Measurements from ENCODE around the gene ELF1.
"Not testable (repeated sequence)": the region's sequence is repeated elsewhere in the genome, so short reads cannot be mapped to it uniquely, and the experiment has no call there.

The ELF1 gene

DNA sequence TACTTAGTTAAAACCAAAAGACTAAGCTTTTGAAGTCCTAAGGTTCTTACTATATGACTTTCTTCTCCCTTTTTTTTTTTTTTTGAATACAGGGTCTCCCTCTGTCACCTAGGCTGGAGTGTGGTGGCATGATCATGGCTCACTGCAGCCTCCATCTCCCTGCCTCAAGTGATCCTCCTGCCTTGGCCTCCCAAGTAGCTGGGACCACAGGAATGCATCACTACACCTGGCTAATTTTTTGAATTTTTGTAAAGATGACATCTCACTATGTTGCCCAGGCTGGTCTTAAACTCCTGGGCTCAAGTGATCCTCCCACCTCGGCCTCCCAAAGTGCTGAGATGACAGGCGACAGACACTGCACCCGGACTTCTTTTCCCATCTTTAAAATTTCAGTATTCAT is 89.2 kb downstream of the ELF1 start:
- DNase-seq, result not testable (repeated sequence)

DNA sequence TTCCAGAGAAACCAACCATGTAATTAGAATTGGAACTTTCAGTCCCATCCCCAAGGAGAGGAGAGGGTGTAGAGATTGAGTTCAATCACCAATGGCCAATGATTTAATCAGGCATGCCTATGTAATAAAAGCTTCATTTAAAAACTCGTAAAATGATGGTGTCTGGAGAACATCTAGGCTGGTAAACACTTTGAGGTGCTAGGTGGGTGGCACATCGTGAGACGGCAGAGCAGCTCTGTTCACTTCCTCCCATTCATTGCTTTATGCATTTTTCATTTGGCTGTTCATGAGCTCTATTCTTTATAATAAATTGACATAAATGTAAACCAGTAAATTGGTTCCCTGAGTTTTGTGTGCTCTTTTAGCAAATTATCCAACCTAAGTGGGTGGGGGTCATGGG is 90.1 kb downstream of the ELF1 start:
- no peak for DNase-seq

DNA sequence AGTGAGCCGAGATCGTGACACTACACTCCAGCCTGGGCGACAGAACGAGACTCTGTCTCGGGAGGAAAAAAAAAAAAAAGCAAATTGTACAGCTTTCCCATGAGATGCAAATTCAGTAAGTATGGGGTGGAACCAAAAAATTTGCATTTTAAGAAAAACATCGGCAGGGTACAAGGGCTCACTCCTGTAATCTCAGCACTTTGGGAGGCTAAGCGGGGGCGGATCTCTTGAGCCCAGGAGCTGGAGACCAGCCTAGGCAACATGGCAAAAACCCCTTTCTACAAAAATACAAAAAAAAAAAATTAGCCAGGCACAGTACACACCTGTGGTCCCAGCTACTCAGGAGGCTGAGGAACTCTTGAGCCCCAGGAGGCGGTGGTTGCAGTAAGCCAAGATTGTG is 91.2 kb downstream of the ELF1 start:
- no peak for DNase-seq

DNA sequence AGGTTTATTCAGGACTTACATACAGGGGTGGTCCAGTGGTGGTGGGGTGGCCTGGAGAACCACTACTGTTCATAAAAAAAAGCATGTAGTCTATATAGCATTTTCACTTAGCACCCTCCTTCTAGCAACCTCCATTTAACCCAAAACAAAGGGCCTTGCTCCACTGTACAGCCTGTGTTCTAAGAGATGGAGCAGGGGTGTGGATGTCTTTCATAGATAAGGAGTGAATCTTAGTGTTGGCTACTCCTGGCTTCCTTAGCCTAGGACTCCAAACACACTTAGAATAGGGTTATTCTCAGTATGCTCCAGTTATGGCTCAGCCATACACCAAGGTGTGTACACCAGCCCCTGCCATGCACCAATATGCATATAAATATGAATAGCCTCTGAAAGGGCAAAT is 95.2 kb downstream of the ELF1 start:
- DNase-seq, result no peak

DNA sequence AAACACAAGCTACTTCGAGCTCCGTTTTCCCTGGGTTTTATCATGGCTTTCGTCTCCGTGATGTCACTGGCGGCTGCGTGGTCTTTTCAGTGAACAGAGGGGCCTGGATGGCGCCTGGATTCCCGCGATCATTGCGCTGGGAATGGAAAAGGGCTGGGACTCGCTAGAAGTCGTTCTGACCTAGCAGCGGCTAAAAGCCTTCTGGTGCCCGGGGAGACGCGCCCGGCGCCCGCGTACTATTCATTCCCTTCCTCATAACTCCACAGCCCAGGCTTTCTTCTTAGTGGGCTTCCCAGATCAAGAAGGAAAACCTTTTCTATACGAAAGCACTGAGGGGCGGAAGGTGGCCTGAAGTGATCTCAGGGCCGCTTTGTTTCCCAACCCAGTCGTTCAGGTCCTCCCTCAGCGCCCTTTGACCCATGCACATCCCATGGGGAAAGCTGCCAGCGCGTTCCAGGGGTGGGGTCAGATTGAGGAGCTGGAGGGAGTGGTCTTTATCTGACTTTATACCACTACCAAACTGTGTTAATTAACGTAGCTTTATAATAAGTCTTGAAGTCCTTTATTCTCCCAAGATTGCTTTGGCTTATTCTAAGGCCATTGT is 96.6 kb downstream of the ELF1 start:
- DNase-seq, result no peak

DNA sequence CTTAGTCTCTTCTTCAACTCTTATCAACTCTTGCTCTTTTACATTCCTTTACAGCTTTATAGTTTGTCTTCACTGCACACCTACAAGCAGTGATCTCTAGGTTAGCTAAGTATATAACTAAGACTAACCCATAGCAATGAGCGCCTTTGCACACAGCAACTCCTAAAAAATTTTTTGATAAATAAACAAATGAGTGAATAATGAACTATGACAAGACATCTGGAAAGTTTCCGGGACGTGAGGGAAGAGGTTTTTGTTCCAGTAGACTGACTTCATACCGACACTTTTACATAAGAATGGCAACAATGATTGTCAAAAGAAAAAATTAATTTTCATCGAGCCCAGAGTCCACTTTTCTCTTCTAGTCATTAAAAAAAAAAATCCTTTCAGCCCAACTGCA is 98.3 kb downstream of the ELF1 start:
- no peak for DNase-seq

DNA sequence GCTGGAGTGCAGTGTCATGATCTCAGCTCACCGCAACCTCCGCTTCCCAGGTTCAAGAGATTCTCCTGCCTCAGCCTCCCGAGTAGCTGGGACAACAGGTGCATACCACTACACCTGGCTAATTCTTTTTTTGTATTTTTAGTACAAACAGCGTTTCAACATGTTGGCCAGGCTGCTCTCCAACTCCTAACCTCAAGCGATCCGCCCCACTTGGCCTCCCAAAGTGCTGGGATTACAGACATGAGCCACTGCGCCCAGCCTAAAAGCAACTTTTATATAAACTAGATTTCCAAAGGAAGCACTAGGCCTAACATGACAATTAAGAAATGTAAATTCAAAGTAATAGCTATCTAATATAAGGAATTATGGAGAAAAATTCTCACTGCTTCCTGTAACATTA is 99.2 kb downstream of the ELF1 start:
- DNase-seq, result not testable (repeated sequence)

DNA sequence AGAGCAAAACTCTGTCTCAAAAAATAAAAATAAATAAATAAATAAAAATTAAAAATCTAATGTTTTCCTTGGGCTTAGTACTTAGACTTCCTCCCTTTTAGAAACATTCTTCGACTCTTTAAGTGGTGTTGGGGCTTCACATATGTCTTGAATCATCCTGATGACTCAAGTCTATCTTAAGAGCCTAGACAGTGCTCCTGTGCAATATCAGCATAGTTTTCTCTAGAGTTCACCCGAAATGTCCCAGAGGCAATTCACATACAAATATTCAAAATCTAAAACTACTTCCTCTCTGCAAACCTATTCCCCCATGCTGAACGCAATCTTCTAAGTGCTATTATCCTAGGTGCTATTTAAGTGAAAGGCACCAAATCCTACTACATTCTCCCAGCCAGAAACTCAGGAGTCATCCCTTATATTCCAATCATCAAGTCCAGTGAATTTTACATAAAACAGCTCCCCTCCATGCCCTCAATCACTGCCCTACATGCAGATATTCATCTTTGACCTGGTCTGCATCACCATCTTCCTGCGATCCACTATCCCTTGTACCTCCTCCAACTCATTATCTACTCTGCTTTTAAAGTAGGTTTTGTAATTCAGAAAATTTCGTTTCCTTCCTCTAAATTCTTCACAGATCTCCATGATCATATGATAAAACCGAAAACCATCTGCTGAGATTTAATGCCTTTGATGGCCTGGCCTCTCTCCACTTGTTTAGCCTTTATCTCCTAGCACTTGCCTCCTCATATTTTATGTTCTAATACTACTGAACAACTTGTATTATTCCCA is 102.7 kb downstream of the ELF1 start:
- DNase-seq, result no peak

DNA sequence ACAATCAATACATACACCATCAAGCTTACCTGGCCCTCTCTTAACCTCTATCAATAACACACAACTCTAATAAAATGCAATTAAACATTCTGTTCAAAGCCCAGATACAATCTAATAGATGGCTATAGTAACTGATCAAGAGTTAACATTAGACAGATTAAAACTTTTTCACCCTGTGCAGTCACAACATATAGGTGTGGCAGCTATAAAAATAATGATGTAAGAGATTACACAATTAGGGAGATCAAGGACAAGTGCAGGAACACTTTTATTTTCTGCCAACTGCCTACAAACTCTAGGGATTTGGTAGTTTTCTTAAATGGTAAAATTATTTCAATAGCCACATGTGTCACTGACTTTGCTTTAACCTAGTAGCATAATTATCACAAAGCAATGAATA is 104.3 kb downstream of the ELF1 start:
- not testable (repeated sequence) for DNase-seq

DNA sequence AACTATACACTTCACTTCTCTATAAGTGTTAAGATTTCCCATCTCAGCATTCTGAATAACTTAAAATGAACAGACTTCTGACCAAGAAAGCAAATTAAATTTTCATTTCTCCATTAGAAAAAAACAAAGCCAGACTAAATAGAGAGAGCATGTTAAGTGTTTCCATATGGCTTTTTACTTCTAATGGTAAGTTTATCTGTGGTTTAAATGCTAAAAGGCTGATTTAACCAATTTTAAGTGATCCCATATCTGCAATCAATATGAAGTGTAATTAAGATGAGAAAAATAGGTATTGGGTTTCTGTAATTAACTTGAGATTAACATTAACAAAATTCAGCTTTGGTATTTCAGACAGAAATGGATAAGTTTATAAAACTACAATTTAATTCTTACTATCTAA is 107.8 kb downstream of the ELF1 start:
- no peak for DNase-seq

DNA sequence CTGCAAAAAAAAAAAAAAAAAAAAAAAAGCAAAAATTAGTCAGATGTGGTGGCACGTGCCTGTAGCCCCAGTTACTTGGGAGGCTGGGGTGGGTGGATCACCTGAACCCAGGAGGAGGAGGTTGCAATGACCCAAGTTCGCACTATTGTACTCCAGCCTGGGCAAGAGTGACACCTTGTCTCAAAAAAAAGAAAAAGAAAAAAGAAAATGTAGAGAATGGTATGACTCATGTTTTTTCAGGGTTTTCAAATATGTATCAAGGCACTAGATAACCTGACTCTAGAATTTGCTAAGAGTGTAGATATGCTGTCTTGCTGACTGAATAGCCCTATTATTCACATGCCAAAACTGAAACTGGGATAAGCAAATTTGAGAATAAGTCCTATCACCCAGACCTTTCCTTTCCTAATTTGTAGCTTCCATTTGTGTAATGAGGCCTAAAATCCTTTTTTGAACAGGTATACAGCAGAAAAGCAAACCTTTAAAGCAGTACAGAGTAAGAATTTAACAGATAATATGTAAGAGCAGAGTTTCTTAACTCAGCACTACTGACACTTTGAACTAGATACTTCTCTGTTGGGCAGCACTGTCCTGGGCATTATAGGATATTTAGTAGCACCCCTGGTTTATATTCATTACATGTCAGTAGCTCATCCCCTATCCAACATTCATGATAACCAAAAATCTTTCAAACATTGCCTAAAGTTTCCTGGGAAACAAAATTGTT is 108.6 kb downstream of the ELF1 start:
- no peak for DNase-seq

DNA sequence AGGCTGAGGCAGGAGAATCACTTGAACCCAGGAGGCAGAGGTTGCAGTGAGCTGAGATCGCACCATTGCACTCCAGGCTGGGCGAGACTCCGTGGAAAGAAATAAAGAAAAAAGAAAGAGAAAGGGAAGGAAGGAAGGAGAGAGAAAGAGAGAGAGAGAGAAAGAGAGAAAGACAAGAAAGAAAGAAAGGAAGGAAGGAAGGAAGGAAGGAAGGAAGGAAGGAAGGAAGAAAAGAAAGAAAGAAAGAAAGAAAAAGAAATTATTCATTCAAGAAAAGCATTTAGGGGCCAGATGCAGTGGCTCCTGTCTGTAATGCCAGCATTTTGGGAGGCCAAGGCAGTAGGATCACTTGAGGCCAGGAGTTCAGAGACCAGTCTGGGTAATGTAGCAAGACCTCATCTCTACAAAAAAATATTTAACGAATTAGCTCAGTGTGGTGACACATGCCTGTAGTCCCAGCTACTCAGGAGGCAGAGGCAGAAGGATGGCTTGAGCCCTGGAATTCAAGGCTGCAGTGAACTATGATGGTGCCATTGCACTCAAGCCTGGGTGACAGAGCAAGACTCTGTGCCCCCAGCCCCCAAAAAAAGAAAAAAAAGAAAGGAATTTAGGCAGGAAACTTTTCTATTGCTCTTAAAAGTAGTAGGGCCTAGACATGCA is 109.4 kb downstream of the ELF1 start:
- DNase-seq, result not testable (repeated sequence)

DNA sequence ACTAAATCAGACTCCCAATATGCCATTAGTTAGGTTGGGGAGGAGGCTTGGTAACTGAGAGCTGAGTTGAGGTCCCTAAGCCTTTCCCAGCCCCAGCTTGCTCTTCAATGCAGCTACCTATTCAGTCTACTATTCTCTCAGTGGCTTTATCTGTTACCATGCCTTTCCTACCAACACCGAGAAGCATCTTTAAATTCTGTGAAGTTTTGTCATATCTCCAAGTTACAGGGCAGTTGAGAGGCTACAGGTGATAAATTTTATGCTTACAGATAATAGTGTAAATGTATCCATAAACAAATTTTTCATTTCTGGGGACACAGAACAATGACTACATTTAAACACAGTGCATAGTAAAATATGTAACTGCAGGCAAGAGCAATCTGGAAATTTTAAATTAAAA is 110.6 kb downstream of the ELF1 start:
- DNase-seq, result no peak

DNA sequence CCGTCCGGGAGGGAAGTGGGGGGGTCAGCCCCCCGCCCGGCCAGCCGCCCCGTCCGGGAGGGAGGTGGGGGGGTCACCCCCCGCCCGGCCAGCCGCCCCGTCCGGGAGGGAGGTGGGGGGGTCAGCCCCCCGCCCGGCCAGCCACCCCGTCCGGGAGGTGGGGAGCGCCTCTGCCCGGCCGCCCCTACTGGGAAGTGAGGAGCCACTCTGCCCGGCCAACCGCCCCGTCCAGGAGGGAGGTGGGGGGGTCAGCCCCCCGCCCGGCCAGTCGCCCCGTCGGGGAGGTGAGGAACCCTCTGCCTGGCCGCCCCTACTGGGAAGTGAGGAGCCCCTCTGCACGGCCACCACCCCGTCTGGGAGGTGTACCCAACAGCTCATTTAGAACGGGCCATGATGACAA is 118.1 kb downstream of the ELF1 start:
- DNase-seq, result not testable (repeated sequence)

DNA sequence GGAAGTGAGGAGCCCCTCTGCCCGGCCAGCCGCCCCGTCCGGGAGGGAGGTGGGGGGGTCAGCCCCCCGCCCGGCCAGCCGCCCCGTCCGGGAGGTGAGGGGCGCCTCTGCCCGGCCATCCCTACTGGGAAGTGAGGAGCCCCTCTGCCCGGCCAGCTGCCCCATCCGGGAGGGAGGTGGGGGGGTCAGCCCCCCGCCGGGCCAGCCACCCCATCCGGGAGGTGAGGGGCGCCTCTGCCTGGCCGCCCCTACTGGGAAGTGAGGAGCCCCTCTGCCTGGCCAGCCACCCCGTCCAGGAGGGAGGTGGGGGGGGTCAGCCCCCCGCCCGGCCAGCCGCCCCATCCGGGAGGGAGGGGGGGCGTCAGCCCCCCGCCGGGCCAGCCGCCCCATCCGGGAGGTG is 118.5 kb downstream of the ELF1 start:
- not testable (repeated sequence) for DNase-seq

DNA sequence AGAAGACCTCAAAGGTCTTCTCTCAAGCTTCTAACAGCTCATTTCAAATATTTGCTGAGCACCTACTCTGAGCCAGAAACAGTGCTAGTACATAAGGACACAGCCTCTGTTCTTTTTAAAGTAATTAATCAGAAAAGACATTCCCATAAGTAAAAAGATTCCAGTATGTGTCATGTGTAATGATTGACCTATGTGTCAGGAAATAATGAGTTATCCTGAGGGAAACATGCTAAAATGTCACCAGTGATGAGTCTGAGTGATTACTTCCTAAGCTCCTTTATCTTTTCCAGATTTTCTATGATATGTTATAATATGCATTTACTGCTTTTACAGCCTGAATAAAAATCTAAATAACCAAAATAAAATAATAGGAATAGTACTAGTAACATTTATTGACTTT is 122.1 kb downstream of the ELF1 start:
- DNase-seq, result no peak

DNA sequence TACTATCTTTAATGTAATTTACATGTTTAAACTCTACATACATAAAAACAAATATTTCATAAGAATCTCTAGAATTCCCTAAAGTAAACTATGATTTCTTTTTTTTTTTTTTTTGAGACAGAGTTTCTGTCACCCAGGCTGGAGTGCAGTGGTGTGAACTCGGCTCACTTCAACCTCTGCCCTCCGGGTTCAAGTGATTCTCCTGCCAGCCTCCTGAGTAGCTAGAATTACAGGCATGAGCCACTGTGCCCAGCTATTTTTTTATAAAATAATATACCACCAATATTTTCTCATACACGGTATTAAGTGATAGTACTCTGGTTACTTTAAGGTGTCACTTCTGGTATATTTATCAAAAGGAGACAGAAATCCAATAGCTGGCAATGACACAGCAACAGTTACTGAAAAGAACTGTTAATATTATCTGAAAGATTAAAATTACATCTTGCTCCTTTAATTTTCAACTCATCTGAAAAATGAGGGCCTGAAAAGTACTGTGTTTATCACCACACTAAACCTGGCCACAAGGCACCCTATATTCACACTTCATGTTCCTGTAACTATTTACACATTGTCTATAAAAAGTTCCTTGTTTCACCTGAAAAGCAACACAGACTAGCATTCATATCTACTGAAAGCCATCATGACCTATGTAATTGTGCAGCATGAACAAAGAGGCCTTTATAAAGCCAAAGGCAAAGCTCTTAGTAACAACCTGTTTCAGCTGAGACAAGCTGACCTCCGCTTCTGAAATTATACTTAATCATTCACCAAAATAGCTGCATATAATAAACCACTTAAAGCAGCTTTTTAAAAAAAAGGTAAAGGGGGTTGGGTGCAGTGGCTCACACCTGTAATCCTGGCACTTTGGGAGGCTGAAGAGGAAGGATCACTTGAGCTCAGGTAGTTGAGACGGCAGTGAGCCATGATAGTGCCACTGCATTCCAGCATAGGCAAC is 123.6 kb downstream of the ELF1 start:
- DNase-seq, result no peak

DNA sequence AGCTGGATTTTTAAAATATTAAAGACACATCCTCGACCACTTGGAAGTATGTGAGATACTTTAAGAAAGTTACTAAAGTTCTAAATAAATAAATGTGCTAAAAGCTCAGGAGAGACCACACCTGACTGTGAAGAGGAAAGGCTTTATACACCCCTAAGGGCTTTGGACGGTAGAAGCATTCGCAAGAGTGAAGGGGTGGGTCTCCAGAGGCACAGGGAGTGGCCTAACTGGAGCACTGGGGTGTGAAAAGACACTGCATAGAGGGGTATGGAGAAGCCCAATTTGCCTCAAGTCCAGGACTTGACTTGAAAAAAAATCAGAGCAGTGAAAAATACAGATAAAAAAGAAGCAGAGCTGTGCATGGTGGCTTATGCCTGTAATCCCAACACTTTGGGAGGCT is 125.5 kb downstream of the ELF1 start:
- not testable (repeated sequence) for DNase-seq

DNA sequence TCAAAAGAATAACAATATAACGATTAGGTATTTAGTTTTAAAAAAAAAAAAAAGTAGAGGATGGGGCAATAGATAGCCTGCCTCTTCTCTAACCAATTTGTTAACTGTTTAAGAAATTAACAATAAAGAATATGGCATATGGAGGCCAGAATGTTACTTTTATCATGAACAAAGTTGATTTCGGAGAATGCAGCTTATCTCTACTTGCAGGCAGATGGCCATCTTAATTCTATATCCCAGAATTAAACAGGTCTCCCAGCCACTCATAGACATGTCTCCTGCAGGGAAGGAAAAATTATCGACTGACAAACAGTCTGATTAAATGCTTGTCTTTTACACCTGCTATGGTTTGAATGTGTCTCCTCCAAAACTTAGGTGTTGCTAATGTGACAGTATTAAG is 133.1 kb downstream of the ELF1 start:
- DNase-seq, result no peak

DNA sequence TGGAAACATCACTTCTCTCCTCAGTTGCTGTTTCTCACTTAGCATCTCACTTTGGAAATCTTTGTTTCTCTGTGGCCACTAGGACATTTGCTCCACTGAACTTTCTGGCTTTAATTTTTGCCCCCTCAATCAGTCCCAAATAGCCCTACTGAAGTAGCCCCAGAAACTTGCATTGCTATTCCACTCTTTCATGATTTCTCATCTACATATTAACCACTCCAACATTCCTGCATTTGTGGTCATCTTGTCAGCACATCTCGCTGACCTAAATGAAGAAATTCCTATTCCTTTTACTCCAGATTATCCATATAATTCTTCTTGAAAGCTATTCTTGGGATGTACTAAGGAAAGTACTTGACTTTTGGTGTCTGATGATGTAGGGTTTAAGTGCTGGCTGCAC is 134.9 kb downstream of the ELF1 start:
- not testable (repeated sequence) for DNase-seq
